H9 (cell line): ENCODE data around the gene MIS12. TPM values are rescaled to one million over a fixed set of nuclear protein-coding genes. Genes with fewer than 3 reads are reported as not detected.

ENCODE experiments used
- DNase-seq: peaks from one replicate; pipeline ENCODE4 v3.0.0-alpha.2; 2017
- H2AFZ ChIP-seq: one replicate; pipeline ENCODE4 v1.6.1; 2013; ENCODE audit warnings: mild to moderate bottlenecking, low read length, control low read depth, moderate library complexity
- H2AK5ac ChIP-seq: 2 replicates; pipeline ENCODE4 v1.6.1; 2013; ENCODE audit warnings: low read length, control low read depth, mixed read lengths; ENCODE audit not compliant: insufficient read length
- H2BK120ac ChIP-seq: one replicate; pipeline ENCODE4 v1.6.1; 2013; ENCODE audit warnings: low read depth, mild to moderate bottlenecking, low read length, control low read depth, inconsistent platforms; ENCODE audit not compliant: poor library complexity, severe bottlenecking
- H2BK12ac ChIP-seq: 2 replicates; pipeline ENCODE4 v1.6.1; 2013; ENCODE audit warnings: low read length, control low read depth, mixed read lengths, low read depth; ENCODE audit not compliant: insufficient read length
- H2BK15ac ChIP-seq: 2 replicates; pipeline ENCODE4 v1.6.1; 2013; ENCODE audit warnings: low read depth, low read length, control low read depth
- H2BK20ac ChIP-seq: one replicate; pipeline ENCODE4 v1.6.1; 2013; ENCODE audit warnings: low read depth, mild to moderate bottlenecking, low read length, control low read depth, inconsistent platforms; ENCODE audit not compliant: poor library complexity, severe bottlenecking
- H2BK5ac ChIP-seq: 2 replicates; pipeline ENCODE4 v1.6.1; 2013; ENCODE audit warnings: low read length, control low read depth, mixed read lengths; ENCODE audit not compliant: insufficient read length
- H3K14ac ChIP-seq: 2 replicates; pipeline ENCODE4 v1.6.1; 2013; ENCODE audit warnings: low read length, control low read depth; ENCODE audit not compliant: insufficient read depth
- H3K18ac ChIP-seq: 2 replicates; pipeline ENCODE4 v1.6.1; 2013; ENCODE audit warnings: low read depth, mild to moderate bottlenecking, mixed read lengths, low read length, control low read depth; ENCODE audit not compliant: insufficient read length
- H3K23ac ChIP-seq: 2 replicates; pipeline ENCODE4 v1.6.1; 2013; ENCODE audit warnings: low read length, control low read depth, mixed read lengths, low read depth; ENCODE audit not compliant: insufficient read length
- H3K23me2 ChIP-seq: 2 replicates; pipeline ENCODE4 v1.6.1; 2013; ENCODE audit warnings: low read depth, mild to moderate bottlenecking, mixed read lengths, low read length, control low read depth; ENCODE audit not compliant: insufficient read length, poor library complexity, severe bottlenecking
- H3K27ac ChIP-seq: 2 replicates; pipeline ENCODE4 v1.5.1; 2013; ENCODE audit warnings: low read length, control low read depth, mixed read lengths, low read depth; ENCODE audit not compliant: insufficient read length
- H3K27me3 ChIP-seq: 2 replicates; pipeline ENCODE4 v1.6.1; 2013; ENCODE audit warnings: low read length, control low read depth, inconsistent platforms; ENCODE audit not compliant: insufficient read depth
- H3K4ac ChIP-seq: 2 replicates; pipeline ENCODE4 v1.6.1; 2013; ENCODE audit warnings: low read depth, mild to moderate bottlenecking, control low read depth, inconsistent platforms, low read length, moderate library complexity
- H3K4me1 ChIP-seq: 2 replicates; pipeline ENCODE4 v1.6.1; 2013; ENCODE audit warnings: low read length, control low read depth, inconsistent platforms; ENCODE audit not compliant: insufficient read depth
- H3K4me2 ChIP-seq: 2 replicates; pipeline ENCODE4 v1.6.1; 2013; ENCODE audit warnings: low read length, control low read depth, mixed read lengths; ENCODE audit not compliant: insufficient read length, insufficient read depth
- H3K56ac ChIP-seq: 2 replicates; pipeline ENCODE4 v1.6.1; 2013; ENCODE audit warnings: low read depth, mild to moderate bottlenecking, mixed read lengths, low read length, control low read depth; ENCODE audit not compliant: insufficient read length
- H3K79me1 ChIP-seq: 2 replicates; pipeline ENCODE4 v1.6.1; 2013; ENCODE audit warnings: low read depth, mild to moderate bottlenecking, moderate library complexity, low read length, control low read depth, inconsistent platforms; ENCODE audit not compliant: insufficient read depth, poor library complexity, severe bottlenecking
- H3K79me2 ChIP-seq: 2 replicates; pipeline ENCODE4 v1.6.1; 2013; ENCODE audit warnings: low read length, control low read depth, inconsistent platforms; ENCODE audit not compliant: insufficient read depth
- H3K9ac ChIP-seq: 2 replicates; pipeline ENCODE4 v1.6.1; 2013; ENCODE audit warnings: low read length, control low read depth, mixed read lengths; ENCODE audit not compliant: insufficient read length; ENCODE audit errors: extremely low read depth
- H3K9me3 ChIP-seq: one replicate; pipeline ENCODE4 v1.6.1; 2013; ENCODE audit warnings: low read depth, low read length, inconsistent platforms; ENCODE audit not compliant: control insufficient read depth
- H3T11ph ChIP-seq: one replicate; pipeline ENCODE4 v1.6.1; 2013; ENCODE audit warnings: mild to moderate bottlenecking, low read length, control low read depth, inconsistent platforms
- H4K20me1 ChIP-seq: one replicate; pipeline ENCODE4 v1.6.1; 2013; ENCODE audit not compliant: control insufficient read depth, insufficient read length, insufficient read depth
- H4K5ac ChIP-seq: 2 replicates; pipeline ENCODE4 v1.6.1; 2013; ENCODE audit warnings: low read depth, mild to moderate bottlenecking, mixed read lengths, low read length, control low read depth; ENCODE audit not compliant: insufficient read length
- H4K8ac ChIP-seq: replicated peaks from 2 replicates; pipeline ENCODE4 v1.6.1; 2013; ENCODE audit warnings: low read length, control low read depth, mixed read lengths, low read depth; ENCODE audit not compliant: insufficient read length
- H4K91ac ChIP-seq: 2 replicates; pipeline ENCODE4 v1.6.1; 2013; ENCODE audit warnings: low read depth, mild to moderate bottlenecking, moderate library complexity, mixed read lengths, low read length, control low read depth; ENCODE audit not compliant: insufficient read length
- H3K27ac Mint-ChIP-seq, 3 experiments: 2 replicates in 2 of 3; 3 replicates in 1 of 3; pipeline ENCODE4 v1.8.0; 2020 to 2021; ENCODE audit warnings: mixed read lengths in 3 of 3, mild to moderate bottlenecking in 1 of 3, moderate library complexity in 1 of 3
- H3K27me3 Mint-ChIP-seq: 2 replicates; pipeline ENCODE4 v1.8.0; 2021; ENCODE audit warnings: low read depth, mild to moderate bottlenecking, moderate library complexity, mixed read lengths
- H3K36me3 Mint-ChIP-seq, 3 experiments: 2 replicates in 2 of 3; 3 replicates in 1 of 3; pipeline ENCODE4 v1.8.0; 2020 to 2021; ENCODE audit warnings: low read depth in 3 of 3, mixed read lengths in 3 of 3; ENCODE audit not compliant: insufficient read depth in 1 of 3
- H3K4me1 Mint-ChIP-seq, 2 experiments: 2 replicates each; pipeline ENCODE4 v1.8.0; 2020; ENCODE audit warnings: mixed read lengths in 2 of 2
- H3K4me3 Mint-ChIP-seq, 2 experiments: 2 replicates in 1 of 2; 3 replicates in 1 of 2; pipeline ENCODE4 v1.8.0; 2020 to 2021; ENCODE audit warnings: mild to moderate bottlenecking in 2 of 2, mixed read lengths in 2 of 2, moderate library complexity in 1 of 2
- H3K9me3 Mint-ChIP-seq, 2 experiments: 2 replicates in 1 of 2; 3 replicates in 1 of 2; pipeline ENCODE4 v1.8.0; 2020; ENCODE audit warnings: mild to moderate bottlenecking in 2 of 2, mixed read lengths in 2 of 2, moderate library complexity in 1 of 2
- CTCF ChIP-seq: fragments of 200-600 bp; sonication (generic); conservative IDR thresholded peaks from 3 replicates; pipeline ENCODE4 v1.8.0; 2021; ENCODE audit warnings: antibody characterized with exemption, mild to moderate bottlenecking
- WGBS: extraction: QIAGEN DNeasy Blood & Tissue Kit; methylation state at CpG from one replicate; pipeline ENCODE4 v1.1.7; 2013; ENCODE audit warnings: missing lambda C conversion rate, low lambda C conversion rate, mixed read lengths; ENCODE audit not compliant: insufficient read length; ENCODE audit errors: extremely low coverage; 5-methylcytosine and 5-hydroxymethylcytosine counted together
- total RNA-seq: library from RNA; stranded (reverse); gene quantifications from 2 replicates; pipeline ENCODE4 v1.2.1, GENCODE V29; 2021

The MIS12 gene
- total RNA-seq, 1 experiment from 2014 or later = 30.7 TPM

- no peak overlapping the region for H2BK15ac ChIP-seq
- Mint-ChIP-seq H3K36me3 (no peaks in the 10 kb centered on the region), H3K9me3 (no peaks in the 10 kb centered on the region), H3K27me3 (peaks cover 11% of the 10 kb centered on the region), H3K4me1 (peaks cover 8 to 12% of the 10 kb centered on the region in 2 experiments), H3K27ac (no peak overlapping the region), H3K4me3 (no peak overlapping the region)
- H2BK12ac ChIP-seq = no peak overlapping the region
- no peak overlapping the region for H3K56ac ChIP-seq
- H3K79me2 ChIP-seq = no peaks in the 10 kb centered on the region
- no peaks in the 10 kb centered on the region for H3K23me2 ChIP-seq
- no peak overlapping the region for H2BK5ac ChIP-seq
- H2AFZ ChIP-seq = no peak overlapping the region
- no peak overlapping the region for H3T11ph ChIP-seq
- H3K27me3 ChIP-seq = no peaks in the 10 kb centered on the region
- no peaks in the 10 kb centered on the region for H4K20me1 ChIP-seq
- H3K4ac ChIP-seq = no peak overlapping the region
- no peaks in the 10 kb centered on the region for H3K4me1 ChIP-seq
- no peak overlapping the region for H2BK20ac ChIP-seq
- no peak overlapping the region for H2BK120ac ChIP-seq
- no peak overlapping the region for H4K8ac ChIP-seq
- no peak overlapping the region for H4K91ac ChIP-seq
- no peak overlapping the region for H2AK5ac ChIP-seq
- no peaks in the 10 kb centered on the region for H3K9me3 ChIP-seq
- no peak overlapping the region for H3K27ac ChIP-seq
- no peak overlapping the region for H4K5ac ChIP-seq
- peak; percentile 73 for DNase-seq
- no peak overlapping the region for H3K9ac ChIP-seq
- H3K4me2 ChIP-seq = no peak overlapping the region
- no peaks in the 10 kb centered on the region for H3K79me1 ChIP-seq
- no peak for TF ChIP-seq CTCF
- no CpG with 5 or more reads among the region's 17 CpGs for WGBS
- H3K14ac ChIP-seq = 0 out of 2 replicates have a peak overlapping the region, but pooled peaks have one; percentile 40
- no peak overlapping the region for H3K18ac ChIP-seq
- no peak overlapping the region for H3K23ac ChIP-seq
These were observed 25.2 kb downstream of the MIS12 start for GRCh38 chr17:5511401-5512225.
